CD4-positive, alpha-beta T cell (primary cell): ENCODE results near the gene HOXA7. TPM values are rescaled to one million over a fixed set of nuclear protein-coding genes. Genes with fewer than 3 reads are reported as not detected.
A peak's percentile ranks its signal among the peaks of the same experiment; 100 is the strongest.

Source experiments
- ATAC-seq: fragments of 200-7000 bp; cut with Tn5 transposase; one replicate; pipeline ENCODE4 v1.10.0; 2022; ENCODE audit warnings: mild to moderate bottlenecking; ENCODE audit not compliant: poor library complexity
- CTCF ChIA-PET: fragments of 350-600 bp; sonication (Branson Sonifier 250); formaldehyde crosslinking; loops from one replicate; lab custom pipeline; 2021; ENCODE audit warnings: antibody characterized with exemption, inconsistent platforms; lab: Charles Lee
- POLR2A ChIA-PET: fragments of 350-600 bp; sonication (Branson Sonifier 250); formaldehyde crosslinking; loops from one replicate; lab custom pipeline; 2021; ENCODE audit warnings: antibody characterized with exemption, inconsistent platforms; lab: Charles Lee
- DNase-seq, 14 experiments: peaks; one replicate each; pipeline ENCODE4 v3.0.0-alpha.2; 2013 to 2020; ENCODE audit warnings: mixed read lengths in 2 of 14
- H3K27ac ChIP-seq, 2 donors: one replicate each; pipeline versions ENCODE4 v1.5.1 to v1.7.0; 2013; ENCODE audit warnings: low read length in 2 of 2, low read depth in 1 of 2, mild to moderate bottlenecking in 1 of 2
- H3K27me3 ChIP-seq, 2 experiments: 1 replicate in 1 of 2; 2 replicates in 1 of 2; pipeline versions ENCODE4 v1.6.1 to v1.7.0; 2013; ENCODE audit warnings: low read length in 2 of 2, control low read depth in 1 of 2, mild to moderate bottlenecking in 1 of 2, moderate library complexity in 1 of 2; ENCODE audit not compliant: insufficient read depth in 2 of 2, control insufficient read depth in 1 of 2
- H3K36me3 ChIP-seq: one replicate; pipeline ENCODE4 v1.6.1; 2013; ENCODE audit warnings: low read length, control low read depth; ENCODE audit not compliant: insufficient read depth
- H3K4me1 ChIP-seq: one replicate; pipeline ENCODE4 v1.6.1; 2013; ENCODE audit warnings: low read length, control low read depth; ENCODE audit not compliant: insufficient read depth
- H3K4me3 ChIP-seq: one replicate; pipeline ENCODE4 v1.5.1; 2013; ENCODE audit warnings: mild to moderate bottlenecking, low read length, moderate library complexity
- H3K9me3 ChIP-seq, 2 experiments: 1 replicate in 1 of 2; 2 replicates in 1 of 2; pipeline versions ENCODE4 v1.6.1 to v1.7.0; 2013; ENCODE audit warnings: low read length in 2 of 2, mild to moderate bottlenecking in 2 of 2, control low read depth in 1 of 2, moderate library complexity in 1 of 2; ENCODE audit not compliant: control insufficient read depth in 1 of 2, insufficient read depth in 1 of 2
- H3K27ac Mint-ChIP-seq: one replicate; pipeline ENCODE4 v1.8.0; 2020; ENCODE audit warnings: mixed read lengths
- H3K27me3 Mint-ChIP-seq: one replicate; pipeline ENCODE4 v1.8.0; 2021; ENCODE audit warnings: mixed read lengths
- H3K36me3 Mint-ChIP-seq: one replicate; pipeline ENCODE4 v1.8.0; 2021; ENCODE audit warnings: low read depth, mixed read lengths
- H3K4me1 Mint-ChIP-seq: one replicate; pipeline ENCODE4 v1.8.0; 2021; ENCODE audit warnings: low read depth, mixed read lengths
- H3K4me3 Mint-ChIP-seq: one replicate; pipeline ENCODE4 v1.8.0; 2020; ENCODE audit warnings: mild to moderate bottlenecking, mixed read lengths
- H3K9me3 Mint-ChIP-seq: one replicate; pipeline ENCODE4 v1.8.0; 2020; ENCODE audit warnings: mixed read lengths
- intact Hi-C, 2 experiments: fragments of 100-400 bp; cut with DNase I in 1 of 2; cut with micrococcal nuclease in 1 of 2; formaldehyde crosslinking; loops; one replicate each; pipeline versions ENCODE4 v1.15.1 to v1.9.0; 2023 to 2025; cut with DNase I, micrococcal nuclease
- total RNA-seq, 174 experiments: library from RNA in 2 of 174; stranded (reverse) in 2 of 174; gene quantifications; one replicate each; pipeline ENCODE4 v1.2.3 and lab custom pipeline; 2021 to 2026
- TF ChIP-seq, protein P1 (sequence below): fragments of 200-600 bp; IDR thresholded peaks from one replicate; pipeline ENCODE4 v1.8.0; 2022; ENCODE audit warnings: antibody characterized with exemption, mild to moderate bottlenecking

The HOXA7 gene
- total RNA-seq, 2 experiments from 2014 or later: not detected

DNA sequence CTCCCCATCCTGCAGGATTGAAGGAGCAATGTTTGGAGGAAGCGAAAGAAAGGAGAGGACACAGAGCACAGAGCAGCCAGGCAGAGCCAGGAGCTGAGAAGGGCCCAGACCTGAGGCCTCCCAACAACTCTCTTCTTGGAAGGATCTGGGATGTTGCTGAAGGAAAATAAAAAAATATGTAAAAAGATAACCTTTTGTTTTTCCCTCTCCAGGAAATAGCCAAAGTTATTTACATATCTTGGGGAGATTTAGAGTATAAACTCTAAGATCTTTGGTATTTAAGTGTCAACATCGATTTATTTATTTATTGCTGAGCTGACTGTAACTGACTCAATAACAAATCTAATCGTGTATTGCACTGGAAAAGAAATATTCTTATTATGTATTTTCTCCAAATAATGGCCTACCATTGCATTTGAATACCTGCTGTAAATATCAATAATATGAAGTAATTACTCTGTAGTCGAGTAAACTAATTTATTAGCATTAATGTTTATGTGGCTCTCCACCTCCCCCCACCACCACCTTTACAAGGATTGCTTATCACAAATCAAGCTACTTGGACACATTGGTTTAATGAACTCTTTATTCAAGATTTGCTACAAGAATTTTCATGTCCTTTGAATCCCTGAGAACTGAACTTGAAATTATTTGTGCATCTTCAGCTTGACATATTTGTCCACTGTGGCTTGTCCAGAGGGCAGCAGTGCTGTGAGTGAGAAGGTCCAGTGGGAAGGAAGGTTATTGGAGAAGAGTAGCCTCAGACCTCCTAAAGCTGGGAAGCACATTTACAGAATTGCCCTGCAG lies 30.4 kb upstream of the HOXA7 start:
- Mint-ChIP-seq H3K27me3 (peaks cover 97% of the 10 kb centered on the region), H3K4me1 (peaks cover 71% of the 10 kb centered on the region), H3K27ac (peak overlapping the region; percentile 81), H3K36me3 (no peaks in the 10 kb centered on the region), H3K9me3 (no peaks in the 10 kb centered on the region), H3K4me3 (peak overlapping the region; percentile 82)
- H3K4me3 ChIP-seq: no peak overlapping the region
- no peaks in the 10 kb centered on the region for H3K36me3 ChIP-seq
- CTCF ChIA-PET: interaction anchor here (1.3 to 3.8 kb wide), 6 partner anchors 7 to 36 kb away, joined by 3 to 14 read pairs (median 7); no protein-coding TSS in a partner anchor
- TF ChIP-seq, protein P1, sequence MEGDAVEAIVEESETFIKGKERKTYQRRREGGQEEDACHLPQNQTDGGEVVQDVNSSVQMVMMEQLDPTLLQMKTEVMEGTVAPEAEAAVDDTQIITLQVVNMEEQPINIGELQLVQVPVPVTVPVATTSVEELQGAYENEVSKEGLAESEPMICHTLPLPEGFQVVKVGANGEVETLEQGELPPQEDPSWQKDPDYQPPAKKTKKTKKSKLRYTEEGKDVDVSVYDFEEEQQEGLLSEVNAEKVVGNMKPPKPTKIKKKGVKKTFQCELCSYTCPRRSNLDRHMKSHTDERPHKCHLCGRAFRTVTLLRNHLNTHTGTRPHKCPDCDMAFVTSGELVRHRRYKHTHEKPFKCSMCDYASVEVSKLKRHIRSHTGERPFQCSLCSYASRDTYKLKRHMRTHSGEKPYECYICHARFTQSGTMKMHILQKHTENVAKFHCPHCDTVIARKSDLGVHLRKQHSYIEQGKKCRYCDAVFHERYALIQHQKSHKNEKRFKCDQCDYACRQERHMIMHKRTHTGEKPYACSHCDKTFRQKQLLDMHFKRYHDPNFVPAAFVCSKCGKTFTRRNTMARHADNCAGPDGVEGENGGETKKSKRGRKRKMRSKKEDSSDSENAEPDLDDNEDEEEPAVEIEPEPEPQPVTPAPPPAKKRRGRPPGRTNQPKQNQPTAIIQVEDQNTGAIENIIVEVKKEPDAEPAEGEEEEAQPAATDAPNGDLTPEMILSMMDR: no peak
- intact Hi-C loops: loop anchor here in 1 of 2 experiments (2.0 to 5.0 kb wide), 3 partner anchors 14 to 1330 kb away; partner anchors contain the start of gene HOXA3
- peaks cover 0 to 66% of the 10 kb centered on the region in 2 experiments for H3K9me3 ChIP-seq
- POLR2A ChIA-PET: interaction anchor here (0.7 to 2.8 kb wide), 8 partner anchors 8 to 766 kb away, joined by 3 to 13 read pairs (median 3); partner anchors contain the start of gene HOXA13
- H3K27me3 ChIP-seq: peaks cover 96 to 98% of the 10 kb centered on the region in 2 experiments
- H3K4me1 ChIP-seq: peaks cover 70% of the 10 kb centered on the region
- DNase-seq (no peak), ATAC-seq (no peak)
- H3K27ac ChIP-seq: no peak overlapping the region

GRCh38 chr7:27185854-27186667 lies 29.6 kb upstream of the HOXA7 start:
- H3K27me3 Mint-ChIP-seq: peaks cover 97% of the 10 kb centered on the region
- Histone ChIP-seq H3K4me3 (no peak overlapping the region), H3K9me3 (peaks cover 0 to 61% of the 10 kb centered on the region in 2 experiments), H3K27ac (no peak overlapping the region), H3K36me3 (no peaks in the 10 kb centered on the region), H3K4me1 (peaks cover 65% of the 10 kb centered on the region), H3K27me3 (peaks cover 90 to 95% of the 10 kb centered on the region in 2 experiments)
- intact Hi-C loops: loop anchor here (2.0 to 5.0 kb wide), 4 partner anchors 13 to 1329 kb away; partner anchors contain the start of gene HOXA3 (in 1 of the 2)
- H3K4me3 Mint-ChIP-seq: peak overlapping the region; percentile 82
- peaks cover 66% of the 10 kb centered on the region for H3K4me1 Mint-ChIP-seq
- DNase-seq (peak in 3 of 14 experiments; percentile 4 to 31 (median 7)), ATAC-seq (no peak)
- CTCF ChIA-PET: interaction anchor here (1.4 to 3.8 kb wide), 4 partner anchors 10 to 35 kb away, joined by 4 to 14 read pairs (median 7); no protein-coding TSS in a partner anchor
- TF ChIP-seq, protein P1: no peak
- no peaks in the 10 kb centered on the region for H3K9me3 Mint-ChIP-seq
- H3K27ac Mint-ChIP-seq: peak overlapping the region; percentile 81
- POLR2A ChIA-PET: interaction anchor here (0.7 to 2.8 kb wide), 7 partner anchors 9 to 767 kb away, joined by 3 to 13 read pairs (median 3); partner anchors contain the start of gene HOXA13
- no peaks in the 10 kb centered on the region for H3K36me3 Mint-ChIP-seq
